ENCODE results near the gene RCHY1. TPM values are rescaled to one million over a fixed set of nuclear protein-coding genes. Genes with fewer than 3 reads are reported as not detected.

The RCHY1 gene
- total RNA-seq (2021; ENCODE audit: unreplicated experiment) (17.1 TPM), Bru-seq, nascent RNA (percentile 78 among the genes with signal in this experiment), BruChase-seq, experiment 1, labeled RNA remaining after a 2-hour chase (percentile 73 among the genes with signal in this experiment), BruChase-seq, experiment 2, labeled RNA remaining after a 6-hour chase (percentile 61 among the genes with signal in this experiment)
- polyA plus RNA-seq (2012; ENCODE audit: insufficient read length), result 18.7 TPM
- long read RNA-seq, full-length matches to known transcripts, result 52 of 63 reads
- long read RNA-seq, partial matches to known transcripts, result 2 of 63 reads
- long read RNA-seq, other reads (novel, unspliced or antisense), result 9 of 63 reads

DNA sequence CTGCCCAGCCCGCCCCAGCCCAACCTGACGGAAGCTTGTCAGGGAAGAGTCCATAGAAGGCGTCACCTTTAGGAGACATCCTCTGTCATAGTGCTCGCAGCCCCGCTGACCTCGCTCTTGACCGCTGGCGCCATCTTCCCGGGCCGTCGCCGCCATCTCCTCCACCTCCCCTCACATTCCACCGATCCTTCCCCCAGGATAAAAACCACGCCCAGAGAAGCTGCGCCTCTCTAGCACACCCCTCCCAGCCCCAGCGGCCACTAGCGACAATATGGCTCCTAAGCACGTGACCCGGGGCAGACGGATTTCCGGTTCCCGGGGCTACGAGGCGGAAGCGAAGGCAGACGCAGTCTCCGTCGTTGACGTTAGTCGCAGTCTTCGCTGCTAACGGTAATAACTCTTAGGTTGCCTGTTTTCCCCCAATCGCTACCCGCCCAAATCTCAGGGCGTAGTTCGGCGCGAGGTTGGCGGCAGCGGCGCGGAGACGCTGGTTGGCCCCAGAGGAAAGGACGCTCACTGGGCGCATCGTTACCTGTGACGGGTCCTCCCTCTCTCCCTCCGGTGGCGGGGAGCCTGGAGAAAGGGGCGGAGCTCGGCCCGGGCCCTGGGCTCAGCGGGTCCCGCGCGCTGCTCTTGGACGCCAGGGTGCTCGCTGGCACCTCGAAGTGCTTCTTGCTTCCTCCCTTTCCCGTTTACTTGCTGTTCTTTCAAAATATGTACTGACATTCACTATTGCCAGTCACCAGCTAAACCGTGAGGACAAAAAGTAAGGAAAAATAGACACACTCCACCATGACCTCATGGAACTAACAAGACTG lies at the start of gene RCHY1, which contains the start of gene THAP6:
TSS of gene RCHY1 (minus strand) at position 273 of the 818 bp plus-strand sequence. CDS start at position 156, 117 bp downstream.
TSS of gene THAP6 (plus strand) at position 343 of the 818 bp plus-strand sequence. CDS start 980 bp downstream, outside the sequence.
- Histone ChIP-seq H3K27ac (ENCODE audit: low read length) (peak within 1 kb of the TSS; percentile 94), H3K9me3 (ENCODE audit: control insufficient read depth, insufficient read depth, low read depth, low read length) (no peaks in the 10 kb centered on the region), H3K27me3 (ENCODE audit: control insufficient read depth, insufficient read depth, low read length) (no peaks in the 10 kb centered on the region), H3K4me1 (ENCODE audit: control insufficient read depth, insufficient read depth, low read length) (peaks cover 11% of the 10 kb centered on the region), H3K36me3 (ENCODE audit: control insufficient read depth, insufficient read depth, low read length) (peaks cover 7% of the 10 kb centered on the region), H3K4me3 (ENCODE audit: low read depth in 2 of 2, low read length in 2 of 2) (peak within 1 kb of the TSS; percentile 91 to 92)
- ChIA-PET POLR2A (interaction anchor here (0.7 kb wide), 1 partner anchor 13 kb away, joined by 3 read pairs; no protein-coding TSS in a partner anchor), CTCF (no interaction called here)
- ATAC-seq, result peak; percentile 98
- in situ Hi-C loops (cut with HindIII; ENCODE audit: low pct_unique_long_range_greater_than_20kb, low sequenced_read_pairs) (no loop called here), intact Hi-C loops (cut with micrococcal nuclease; ENCODE audit: unreplicated experiment) (no loop called here)
- peak; percentile 82 for DNase-seq (ENCODE audit: low read depth, low spot score)
- TF ChIP-seq, protein P1, sequence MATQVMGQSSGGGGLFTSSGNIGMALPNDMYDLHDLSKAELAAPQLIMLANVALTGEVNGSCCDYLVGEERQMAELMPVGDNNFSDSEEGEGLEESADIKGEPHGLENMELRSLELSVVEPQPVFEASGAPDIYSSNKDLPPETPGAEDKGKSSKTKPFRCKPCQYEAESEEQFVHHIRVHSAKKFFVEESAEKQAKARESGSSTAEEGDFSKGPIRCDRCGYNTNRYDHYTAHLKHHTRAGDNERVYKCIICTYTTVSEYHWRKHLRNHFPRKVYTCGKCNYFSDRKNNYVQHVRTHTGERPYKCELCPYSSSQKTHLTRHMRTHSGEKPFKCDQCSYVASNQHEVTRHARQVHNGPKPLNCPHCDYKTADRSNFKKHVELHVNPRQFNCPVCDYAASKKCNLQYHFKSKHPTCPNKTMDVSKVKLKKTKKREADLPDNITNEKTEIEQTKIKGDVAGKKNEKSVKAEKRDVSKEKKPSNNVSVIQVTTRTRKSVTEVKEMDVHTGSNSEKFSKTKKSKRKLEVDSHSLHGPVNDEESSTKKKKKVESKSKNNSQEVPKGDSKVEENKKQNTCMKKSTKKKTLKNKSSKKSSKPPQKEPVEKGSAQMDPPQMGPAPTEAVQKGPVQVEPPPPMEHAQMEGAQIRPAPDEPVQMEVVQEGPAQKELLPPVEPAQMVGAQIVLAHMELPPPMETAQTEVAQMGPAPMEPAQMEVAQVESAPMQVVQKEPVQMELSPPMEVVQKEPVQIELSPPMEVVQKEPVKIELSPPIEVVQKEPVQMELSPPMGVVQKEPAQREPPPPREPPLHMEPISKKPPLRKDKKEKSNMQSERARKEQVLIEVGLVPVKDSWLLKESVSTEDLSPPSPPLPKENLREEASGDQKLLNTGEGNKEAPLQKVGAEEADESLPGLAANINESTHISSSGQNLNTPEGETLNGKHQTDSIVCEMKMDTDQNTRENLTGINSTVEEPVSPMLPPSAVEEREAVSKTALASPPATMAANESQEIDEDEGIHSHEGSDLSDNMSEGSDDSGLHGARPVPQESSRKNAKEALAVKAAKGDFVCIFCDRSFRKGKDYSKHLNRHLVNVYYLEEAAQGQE (IDR thresholded peaks at IDR 0.05; ENCODE audit: insufficient read depth in 1 of 2, low read depth in 2 of 2, low read length in 1 of 2), result no peak
- TF ChIP-seq, protein P2, sequence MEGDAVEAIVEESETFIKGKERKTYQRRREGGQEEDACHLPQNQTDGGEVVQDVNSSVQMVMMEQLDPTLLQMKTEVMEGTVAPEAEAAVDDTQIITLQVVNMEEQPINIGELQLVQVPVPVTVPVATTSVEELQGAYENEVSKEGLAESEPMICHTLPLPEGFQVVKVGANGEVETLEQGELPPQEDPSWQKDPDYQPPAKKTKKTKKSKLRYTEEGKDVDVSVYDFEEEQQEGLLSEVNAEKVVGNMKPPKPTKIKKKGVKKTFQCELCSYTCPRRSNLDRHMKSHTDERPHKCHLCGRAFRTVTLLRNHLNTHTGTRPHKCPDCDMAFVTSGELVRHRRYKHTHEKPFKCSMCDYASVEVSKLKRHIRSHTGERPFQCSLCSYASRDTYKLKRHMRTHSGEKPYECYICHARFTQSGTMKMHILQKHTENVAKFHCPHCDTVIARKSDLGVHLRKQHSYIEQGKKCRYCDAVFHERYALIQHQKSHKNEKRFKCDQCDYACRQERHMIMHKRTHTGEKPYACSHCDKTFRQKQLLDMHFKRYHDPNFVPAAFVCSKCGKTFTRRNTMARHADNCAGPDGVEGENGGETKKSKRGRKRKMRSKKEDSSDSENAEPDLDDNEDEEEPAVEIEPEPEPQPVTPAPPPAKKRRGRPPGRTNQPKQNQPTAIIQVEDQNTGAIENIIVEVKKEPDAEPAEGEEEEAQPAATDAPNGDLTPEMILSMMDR (IDR thresholded peaks at IDR 0.05), result no peak
- TF ChIP-seq POLR2AphosphoS5 (IDR thresholded peaks at IDR 0.05; ENCODE audit: low read depth, low read length) (peak; percentile 91), SIN3A (IDR thresholded peaks at IDR 0.05; ENCODE audit: borderline replicate concordance, insufficient read depth, low read depth, low read length) (no peak), TCF7L2 (IDR thresholded peaks at IDR 0.05; ENCODE audit: low read depth, low read length) (no peak)
- no TSS peak for BruUV-seq (replicated peaks)

DNA sequence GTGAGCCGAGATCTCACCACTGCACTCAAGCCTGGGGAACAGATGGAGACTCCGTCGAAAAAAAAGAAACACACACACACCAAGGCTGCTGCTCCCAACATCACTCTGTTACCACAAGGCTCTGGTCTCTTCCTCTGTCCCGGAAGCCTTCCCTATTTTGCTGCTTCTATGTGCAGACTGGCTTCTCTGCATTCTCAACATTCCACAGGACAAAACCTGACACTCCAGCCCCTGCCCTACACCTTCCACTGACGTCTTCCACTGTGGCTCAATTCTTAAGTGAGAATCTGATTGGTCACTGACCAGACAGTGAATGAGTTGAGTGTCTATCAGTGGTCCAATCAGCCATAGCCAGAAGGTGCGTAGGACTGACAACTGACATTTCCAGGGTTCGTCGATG lies 47.6 kb upstream of the RCHY1 start:
- Histone ChIP-seq H3K4me3 (ENCODE audit: low read depth in 2 of 2, low read length in 2 of 2) (no peak overlapping the region), H3K27ac (ENCODE audit: low read length) (no peak overlapping the region), H3K9me3 (ENCODE audit: control insufficient read depth, insufficient read depth, low read depth, low read length) (no peaks in the 10 kb centered on the region), H3K27me3 (ENCODE audit: control insufficient read depth, insufficient read depth, low read length) (peaks cover 3% of the 10 kb centered on the region; the same call in 1 of the 2 replicates), H3K36me3 (ENCODE audit: control insufficient read depth, insufficient read depth, low read length) (no peaks in the 10 kb centered on the region), H3K4me1 (ENCODE audit: control insufficient read depth, insufficient read depth, low read length) (no peaks in the 10 kb centered on the region)
- in situ Hi-C loops (cut with HindIII; ENCODE audit: low pct_unique_long_range_greater_than_20kb, low sequenced_read_pairs), result no loop called here
- POLR2A ChIA-PET, result no interaction called here
- DNase-seq (ENCODE audit: low read depth, low spot score), result no peak
- CTCF ChIA-PET, result no interaction called here
- TF ChIP-seq, protein P2 (IDR thresholded peaks at IDR 0.05), result no peak
- TF ChIP-seq POLR2AphosphoS5 (IDR thresholded peaks at IDR 0.05; ENCODE audit: low read depth, low read length) (no peak), SIN3A (IDR thresholded peaks at IDR 0.05; ENCODE audit: borderline replicate concordance, insufficient read depth, low read depth, low read length) (no peak), TCF7L2 (IDR thresholded peaks at IDR 0.05; ENCODE audit: low read depth, low read length) (no peak)
- TF ChIP-seq, protein P1 (IDR thresholded peaks at IDR 0.05; ENCODE audit: insufficient read depth in 1 of 2, low read depth in 2 of 2, low read length in 1 of 2), result no peak
- ATAC-seq, result peak; percentile 45; the same call in 1 of the 2 replicates
- intact Hi-C loops (cut with micrococcal nuclease; ENCODE audit: unreplicated experiment), result no loop called here
- BruUV-seq (replicated peaks), result no TSS peak

Measured in Panc1 (cell line).